H1 (cell line): Measurements from ENCODE around the gene CCDC178. TPM values are rescaled to one million over a fixed set of nuclear protein-coding genes. Genes with fewer than 3 reads are reported as not detected.

Source experiments
- polyA plus RNA-seq, 7 experiments: library from polyadenylated mRNA; depleted of rRNA in 3 of 7; stranded (reverse) in 5 of 7; unstranded in 2 of 7; fragments of >200 nt in 5 of 7; fragments of 200-250 nt in 2 of 7; gene quantifications; 1 replicate in 5 of 7; 2 replicates in 1 of 7; 4 replicates in 1 of 7; pipeline versions ENCODE4 v1.2.1 to v1.2.3, GENCODE V29; 2011 to 2013; ENCODE audit warnings: missing spikeins in 2 of 7, mixed read lengths in 2 of 7
- total RNA-seq: library from RNA; stranded (reverse); fragmentation: NEBNext Ultra II Directional; extraction: Animal tissue kit (Norgen Biotek cat#: 25700); gene quantifications from 2 replicates; pipeline ENCODE4 v1.2.1, GENCODE V29; 2021
- TF ChIP-seq, protein P1 (sequence below): fragments of 300-600 bp; sonication (generic); IDR thresholded peaks from 2 replicates; pipeline ENCODE4 v1.7.1; 2012; ENCODE audit warnings: low read length, moderate library complexity, mild to moderate bottlenecking, inconsistent platforms; ENCODE audit not compliant: insufficient replicate concordance
- TF ChIP-seq, protein P2 (sequence below): IDR thresholded peaks from 2 replicates; pipeline ENCODE4 v1.6.1; 2011; ENCODE audit warnings: low read depth, mild to moderate bottlenecking, low read length; ENCODE audit not compliant: insufficient read depth

Gene CCDC178
- total and polyA plus RNA-seq, 2 of the 8 experiments (the other 6 are each of a cell fraction or from before 2014, with no cell fraction given): not detected

DNA sequence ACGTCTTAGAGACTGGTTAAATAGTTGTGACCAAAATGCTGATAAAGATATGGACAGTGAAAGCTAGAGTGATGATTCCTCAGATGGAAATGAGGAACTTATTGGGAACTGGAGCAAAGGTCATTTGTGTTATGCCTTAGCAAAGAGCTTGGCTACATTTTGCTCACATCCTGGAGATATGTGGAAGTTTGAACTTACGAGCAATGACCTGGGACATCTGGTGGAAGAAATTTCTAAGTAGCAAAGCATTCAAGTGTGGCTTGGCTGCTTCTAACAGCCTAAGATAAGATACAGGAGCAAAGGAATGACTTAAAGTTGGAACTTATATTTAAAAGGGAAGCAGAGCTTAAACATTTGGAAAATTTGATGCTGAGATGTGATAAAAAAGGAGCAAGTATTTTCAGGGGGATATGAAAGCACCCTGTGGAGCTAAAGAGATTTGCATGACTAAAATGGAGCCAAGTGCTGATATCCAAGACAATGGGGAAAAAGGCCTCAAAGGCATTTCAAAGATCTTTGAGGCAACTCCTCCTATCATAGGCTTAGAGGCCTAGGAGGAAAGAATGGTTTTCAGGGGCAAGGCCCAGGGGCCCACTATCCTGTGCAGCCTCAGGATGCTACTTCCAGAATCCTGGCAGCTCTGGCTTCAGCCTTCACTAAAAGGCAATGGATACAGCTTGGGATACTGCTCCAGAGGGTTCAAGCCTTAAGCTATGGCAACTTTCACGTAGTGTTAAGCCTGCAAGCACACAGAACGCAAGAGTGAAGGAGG, 543.6 kb downstream of the CCDC178 start (continued):
- TF ChIP-seq, protein P1, sequence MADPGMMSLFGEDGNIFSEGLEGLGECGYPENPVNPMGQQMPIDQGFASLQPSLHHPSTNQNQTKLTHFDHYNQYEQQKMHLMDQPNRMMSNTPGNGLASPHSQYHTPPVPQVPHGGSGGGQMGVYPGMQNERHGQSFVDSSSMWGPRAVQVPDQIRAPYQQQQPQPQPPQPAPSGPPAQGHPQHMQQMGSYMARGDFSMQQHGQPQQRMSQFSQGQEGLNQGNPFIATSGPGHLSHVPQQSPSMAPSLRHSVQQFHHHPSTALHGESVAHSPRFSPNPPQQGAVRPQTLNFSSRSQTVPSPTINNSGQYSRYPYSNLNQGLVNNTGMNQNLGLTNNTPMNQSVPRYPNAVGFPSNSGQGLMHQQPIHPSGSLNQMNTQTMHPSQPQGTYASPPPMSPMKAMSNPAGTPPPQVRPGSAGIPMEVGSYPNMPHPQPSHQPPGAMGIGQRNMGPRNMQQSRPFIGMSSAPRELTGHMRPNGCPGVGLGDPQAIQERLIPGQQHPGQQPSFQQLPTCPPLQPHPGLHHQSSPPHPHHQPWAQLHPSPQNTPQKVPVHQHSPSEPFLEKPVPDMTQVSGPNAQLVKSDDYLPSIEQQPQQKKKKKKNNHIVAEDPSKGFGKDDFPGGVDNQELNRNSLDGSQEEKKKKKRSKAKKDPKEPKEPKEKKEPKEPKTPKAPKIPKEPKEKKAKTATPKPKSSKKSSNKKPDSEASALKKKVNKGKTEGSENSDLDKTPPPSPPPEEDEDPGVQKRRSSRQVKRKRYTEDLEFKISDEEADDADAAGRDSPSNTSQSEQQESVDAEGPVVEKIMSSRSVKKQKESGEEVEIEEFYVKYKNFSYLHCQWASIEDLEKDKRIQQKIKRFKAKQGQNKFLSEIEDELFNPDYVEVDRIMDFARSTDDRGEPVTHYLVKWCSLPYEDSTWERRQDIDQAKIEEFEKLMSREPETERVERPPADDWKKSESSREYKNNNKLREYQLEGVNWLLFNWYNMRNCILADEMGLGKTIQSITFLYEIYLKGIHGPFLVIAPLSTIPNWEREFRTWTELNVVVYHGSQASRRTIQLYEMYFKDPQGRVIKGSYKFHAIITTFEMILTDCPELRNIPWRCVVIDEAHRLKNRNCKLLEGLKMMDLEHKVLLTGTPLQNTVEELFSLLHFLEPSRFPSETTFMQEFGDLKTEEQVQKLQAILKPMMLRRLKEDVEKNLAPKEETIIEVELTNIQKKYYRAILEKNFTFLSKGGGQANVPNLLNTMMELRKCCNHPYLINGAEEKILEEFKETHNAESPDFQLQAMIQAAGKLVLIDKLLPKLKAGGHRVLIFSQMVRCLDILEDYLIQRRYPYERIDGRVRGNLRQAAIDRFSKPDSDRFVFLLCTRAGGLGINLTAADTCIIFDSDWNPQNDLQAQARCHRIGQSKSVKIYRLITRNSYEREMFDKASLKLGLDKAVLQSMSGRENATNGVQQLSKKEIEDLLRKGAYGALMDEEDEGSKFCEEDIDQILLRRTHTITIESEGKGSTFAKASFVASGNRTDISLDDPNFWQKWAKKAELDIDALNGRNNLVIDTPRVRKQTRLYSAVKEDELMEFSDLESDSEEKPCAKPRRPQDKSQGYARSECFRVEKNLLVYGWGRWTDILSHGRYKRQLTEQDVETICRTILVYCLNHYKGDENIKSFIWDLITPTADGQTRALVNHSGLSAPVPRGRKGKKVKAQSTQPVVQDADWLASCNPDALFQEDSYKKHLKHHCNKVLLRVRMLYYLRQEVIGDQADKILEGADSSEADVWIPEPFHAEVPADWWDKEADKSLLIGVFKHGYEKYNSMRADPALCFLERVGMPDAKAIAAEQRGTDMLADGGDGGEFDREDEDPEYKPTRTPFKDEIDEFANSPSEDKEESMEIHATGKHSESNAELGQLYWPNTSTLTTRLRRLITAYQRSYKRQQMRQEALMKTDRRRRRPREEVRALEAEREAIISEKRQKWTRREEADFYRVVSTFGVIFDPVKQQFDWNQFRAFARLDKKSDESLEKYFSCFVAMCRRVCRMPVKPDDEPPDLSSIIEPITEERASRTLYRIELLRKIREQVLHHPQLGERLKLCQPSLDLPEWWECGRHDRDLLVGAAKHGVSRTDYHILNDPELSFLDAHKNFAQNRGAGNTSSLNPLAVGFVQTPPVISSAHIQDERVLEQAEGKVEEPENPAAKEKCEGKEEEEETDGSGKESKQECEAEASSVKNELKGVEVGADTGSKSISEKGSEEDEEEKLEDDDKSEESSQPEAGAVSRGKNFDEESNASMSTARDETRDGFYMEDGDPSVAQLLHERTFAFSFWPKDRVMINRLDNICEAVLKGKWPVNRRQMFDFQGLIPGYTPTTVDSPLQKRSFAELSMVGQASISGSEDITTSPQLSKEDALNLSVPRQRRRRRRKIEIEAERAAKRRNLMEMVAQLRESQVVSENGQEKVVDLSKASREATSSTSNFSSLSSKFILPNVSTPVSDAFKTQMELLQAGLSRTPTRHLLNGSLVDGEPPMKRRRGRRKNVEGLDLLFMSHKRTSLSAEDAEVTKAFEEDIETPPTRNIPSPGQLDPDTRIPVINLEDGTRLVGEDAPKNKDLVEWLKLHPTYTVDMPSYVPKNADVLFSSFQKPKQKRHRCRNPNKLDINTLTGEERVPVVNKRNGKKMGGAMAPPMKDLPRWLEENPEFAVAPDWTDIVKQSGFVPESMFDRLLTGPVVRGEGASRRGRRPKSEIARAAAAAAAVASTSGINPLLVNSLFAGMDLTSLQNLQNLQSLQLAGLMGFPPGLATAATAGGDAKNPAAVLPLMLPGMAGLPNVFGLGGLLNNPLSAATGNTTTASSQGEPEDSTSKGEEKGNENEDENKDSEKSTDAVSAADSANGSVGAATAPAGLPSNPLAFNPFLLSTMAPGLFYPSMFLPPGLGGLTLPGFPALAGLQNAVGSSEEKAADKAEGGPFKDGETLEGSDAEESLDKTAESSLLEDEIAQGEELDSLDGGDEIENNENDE: no peak
- TF ChIP-seq, protein P2, sequence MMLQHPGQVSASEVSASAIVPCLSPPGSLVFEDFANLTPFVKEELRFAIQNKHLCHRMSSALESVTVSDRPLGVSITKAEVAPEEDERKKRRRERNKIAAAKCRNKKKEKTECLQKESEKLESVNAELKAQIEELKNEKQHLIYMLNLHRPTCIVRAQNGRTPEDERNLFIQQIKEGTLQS: no peak
